Colonic mucosa (tissue), 4 donors: ENCODE measurements around the gene ZBTB49. TPM values are rescaled to one million over a fixed set of nuclear protein-coding genes. Genes with fewer than 3 reads are reported as not detected.

ENCODE experiments used
- DNase-seq: peaks from one replicate; pipeline ENCODE4 v3.0.0-alpha.2; 2020
- H3K27ac ChIP-seq: fragments of 200-600 bp; one replicate; pipeline ENCODE4 v1.8.0; 2021
- H3K27me3 ChIP-seq: fragments of 200-600 bp; one replicate; pipeline ENCODE4 v1.8.0; 2021
- H3K36me3 ChIP-seq: fragments of 200-600 bp; one replicate; pipeline ENCODE4 v1.8.0; 2021
- H3K4me1 ChIP-seq: fragments of 200-600 bp; one replicate; pipeline ENCODE4 v1.8.0; 2021; ENCODE audit warnings: mild to moderate bottlenecking
- H3K4me3 ChIP-seq: fragments of 200-600 bp; one replicate; pipeline ENCODE4 v1.8.0; 2021
- H3K9ac ChIP-seq, 2 donors: one replicate each; pipeline ENCODE4 v1.7.0; 2013; ENCODE audit warnings: control low read depth in 2 of 2, low read depth in 2 of 2, low read length in 2 of 2
- H3K9me3 ChIP-seq: fragments of 200-600 bp; one replicate; pipeline ENCODE4 v1.8.0; 2021
- intact Hi-C: fragments of 100-400 bp; cut with DNase I; formaldehyde crosslinking; loops from one replicate; pipeline ENCODE4 v1.14.1; 2022
- total RNA-seq, 2 donors: library from RNA; stranded (reverse); fragmentation: NEBNext Ultra II Directional in 1 of 2; extraction: Animal tissue kit (Norgen Biotek cat#: 25700) in 1 of 2; gene quantifications; one replicate each; pipeline ENCODE4 v1.2.1, GENCODE V29; 2021
- TF ChIP-seq, protein P1 (sequence below): fragments of 200-600 bp; IDR thresholded peaks from one replicate; pipeline ENCODE4 v1.8.0; 2022; ENCODE audit warnings: antibody characterized with exemption, mild to moderate bottlenecking
- donor health status: healthy.
- donor health status: DM: no; HTN: no; CAD: no.
- donor health status: DM: no; HTN: no; CAD: no.

ZBTB49 gene
- total RNA-seq, 2 donors from 2014 or later: 4.0 to 5.1 TPM

DNA sequence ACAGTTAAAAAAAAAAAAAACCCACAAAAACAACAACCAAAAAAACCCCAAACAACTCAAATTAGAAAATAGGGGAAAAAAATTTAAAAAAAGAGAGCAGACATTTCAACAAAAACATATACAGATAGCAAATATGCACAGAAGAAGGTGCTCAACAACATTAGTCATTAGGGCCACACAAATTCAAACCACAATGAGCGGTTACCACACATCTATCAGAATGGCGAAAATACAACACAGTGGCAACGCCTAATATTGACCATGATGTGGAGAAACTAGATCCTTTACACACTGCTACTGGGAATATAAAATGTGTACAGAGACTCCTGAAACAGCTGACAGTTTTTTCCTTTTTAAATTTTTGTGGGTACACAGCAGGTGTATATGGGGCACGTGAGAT lies 19.5 kb upstream of the ZBTB49 start:
- TF ChIP-seq, protein P1, sequence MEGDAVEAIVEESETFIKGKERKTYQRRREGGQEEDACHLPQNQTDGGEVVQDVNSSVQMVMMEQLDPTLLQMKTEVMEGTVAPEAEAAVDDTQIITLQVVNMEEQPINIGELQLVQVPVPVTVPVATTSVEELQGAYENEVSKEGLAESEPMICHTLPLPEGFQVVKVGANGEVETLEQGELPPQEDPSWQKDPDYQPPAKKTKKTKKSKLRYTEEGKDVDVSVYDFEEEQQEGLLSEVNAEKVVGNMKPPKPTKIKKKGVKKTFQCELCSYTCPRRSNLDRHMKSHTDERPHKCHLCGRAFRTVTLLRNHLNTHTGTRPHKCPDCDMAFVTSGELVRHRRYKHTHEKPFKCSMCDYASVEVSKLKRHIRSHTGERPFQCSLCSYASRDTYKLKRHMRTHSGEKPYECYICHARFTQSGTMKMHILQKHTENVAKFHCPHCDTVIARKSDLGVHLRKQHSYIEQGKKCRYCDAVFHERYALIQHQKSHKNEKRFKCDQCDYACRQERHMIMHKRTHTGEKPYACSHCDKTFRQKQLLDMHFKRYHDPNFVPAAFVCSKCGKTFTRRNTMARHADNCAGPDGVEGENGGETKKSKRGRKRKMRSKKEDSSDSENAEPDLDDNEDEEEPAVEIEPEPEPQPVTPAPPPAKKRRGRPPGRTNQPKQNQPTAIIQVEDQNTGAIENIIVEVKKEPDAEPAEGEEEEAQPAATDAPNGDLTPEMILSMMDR: no peak
- no peak overlapping the region for H3K9ac ChIP-seq
- H3K4me3 ChIP-seq: no peak overlapping the region
- no peaks in the 10 kb centered on the region for H3K36me3 ChIP-seq
- DNase-seq: no peak
- intact Hi-C loops: no loop called here
- H3K4me1 ChIP-seq: no peaks in the 10 kb centered on the region
- no peaks in the 10 kb centered on the region for H3K27me3 ChIP-seq
- H3K27ac ChIP-seq: no peak overlapping the region
- H3K9me3 ChIP-seq: no peaks in the 10 kb centered on the region

DNA sequence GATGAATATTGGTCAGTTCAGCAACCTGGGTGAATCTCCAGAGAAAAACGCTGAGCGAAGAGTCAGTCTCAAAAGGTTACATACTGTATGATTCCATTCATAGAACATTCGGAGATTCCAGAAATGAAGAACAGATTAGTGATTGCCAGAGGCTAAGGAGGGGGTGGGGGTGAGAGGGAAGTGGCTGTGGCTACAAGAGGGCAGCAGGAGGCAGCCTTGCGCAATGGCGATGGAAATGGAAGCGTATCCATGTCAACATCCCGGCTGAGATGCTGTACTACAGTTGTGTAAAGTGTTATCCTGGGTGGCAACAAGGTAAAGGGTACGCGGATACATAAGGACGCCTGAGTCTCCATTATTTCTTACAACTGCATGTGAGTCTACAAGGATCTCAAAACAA lies 18.1 kb upstream of the ZBTB49 start:
- DNase-seq: no peak
- Histone ChIP-seq H3K36me3 (no peaks in the 10 kb centered on the region), H3K4me3 (no peak overlapping the region)

DNA sequence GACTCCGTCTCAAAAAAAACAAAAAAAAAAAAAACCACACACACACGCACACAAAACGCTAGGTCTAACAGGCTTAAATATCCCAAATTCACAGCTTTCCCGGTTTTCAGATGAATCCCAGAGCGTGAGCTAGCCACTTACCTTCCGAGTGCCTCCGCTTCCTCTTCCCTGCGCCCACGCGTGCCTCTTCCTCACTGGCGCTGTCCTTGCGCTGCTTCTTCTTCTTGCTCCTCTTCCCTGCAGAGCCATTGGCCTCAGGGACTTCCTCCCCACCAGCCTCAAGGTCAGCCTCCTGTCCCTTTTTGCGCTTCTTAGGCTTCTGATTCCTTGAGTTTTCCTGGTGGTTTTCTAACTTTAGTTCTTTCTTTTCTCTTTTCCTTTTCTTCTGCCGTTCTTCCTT lies 15.8 kb upstream of the ZBTB49 start:
- Histone ChIP-seq H3K36me3 (peaks cover 8% of the 10 kb centered on the region), H3K27me3 (no peaks in the 10 kb centered on the region)

More for the DNA sequence above, 18.1 kb upstream of the ZBTB49 start:
- Histone ChIP-seq H3K27ac (no peak overlapping the region), H3K4me1 (no peaks in the 10 kb centered on the region), H3K9ac (no peak overlapping the region), H3K27me3 (no peaks in the 10 kb centered on the region), H3K9me3 (no peaks in the 10 kb centered on the region)
- TF ChIP-seq, protein P1: no peak
- intact Hi-C loops: no loop called here

DNA sequence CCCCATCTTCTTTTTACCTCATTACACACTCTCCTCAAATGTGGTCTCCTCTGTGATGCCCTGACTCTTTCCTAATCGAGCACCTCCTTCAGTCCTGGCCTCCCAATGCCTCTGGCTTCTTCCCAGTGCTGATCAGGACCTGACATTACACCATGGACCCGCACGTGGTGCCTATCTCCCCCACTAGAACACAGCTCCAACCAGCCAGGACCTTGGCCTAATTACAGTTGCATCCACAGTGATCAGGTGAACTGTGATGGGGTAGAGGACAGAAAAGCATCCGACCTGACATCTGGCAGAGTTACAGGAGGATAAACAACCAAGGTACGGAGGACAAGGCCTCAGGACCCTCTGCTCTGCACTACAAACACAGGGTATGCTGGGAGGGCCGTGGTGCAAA lies 12.5 kb upstream of the ZBTB49 start:
- Histone ChIP-seq H3K36me3 (peaks cover 13% of the 10 kb centered on the region), H3K27me3 (no peaks in the 10 kb centered on the region), H3K4me1 (no peaks in the 10 kb centered on the region), H3K27ac (no peak overlapping the region), H3K4me3 (no peak overlapping the region), H3K9me3 (no peaks in the 10 kb centered on the region), H3K9ac (no peak overlapping the region)
- no peak for DNase-seq
- intact Hi-C loops: no loop called here
- TF ChIP-seq, protein P1: no peak

More for the DNA sequence above, 15.8 kb upstream of the ZBTB49 start:
- Histone ChIP-seq H3K4me3 (no peak overlapping the region), H3K9ac (no peak overlapping the region), H3K9me3 (no peaks in the 10 kb centered on the region), H3K27ac (no peak overlapping the region), H3K4me1 (no peaks in the 10 kb centered on the region)
- TF ChIP-seq, protein P1: no peak
- no peak for DNase-seq
- intact Hi-C loops: no loop called here

DNA sequence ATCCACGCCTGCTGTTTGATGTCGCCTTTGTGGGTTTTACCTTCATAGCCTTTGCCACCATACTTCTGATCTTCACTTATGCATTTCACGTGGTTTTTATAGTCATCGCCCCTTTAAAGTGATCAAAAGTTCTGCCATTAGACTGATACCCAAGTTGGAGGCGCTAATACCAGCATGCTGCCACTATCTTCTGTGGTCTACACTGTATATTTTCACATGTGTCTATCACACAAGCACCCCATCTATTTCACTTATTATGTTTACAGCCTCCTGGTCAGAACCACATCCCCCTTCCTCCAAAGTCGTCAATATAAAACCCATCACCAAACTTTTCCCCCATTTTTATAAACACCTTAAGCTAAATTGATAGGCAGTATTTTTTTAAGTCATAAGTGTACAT lies 8.3 kb upstream of the ZBTB49 start:
- intact Hi-C loops: no loop called here
- no peak for DNase-seq
- Histone ChIP-seq H3K36me3 (peaks cover 13% of the 10 kb centered on the region), H3K9me3 (no peaks in the 10 kb centered on the region), H3K9ac (no peak overlapping the region), H3K4me3 (no peak overlapping the region), H3K27ac (no peak overlapping the region), H3K4me1 (no peaks in the 10 kb centered on the region), H3K27me3 (no peaks in the 10 kb centered on the region)
- TF ChIP-seq, protein P1: no peak
